ENCODE measurements around the gene FAM227B. TPM values are rescaled to one million over a fixed set of nuclear protein-coding genes. Genes with fewer than 3 reads are reported as not detected.
"Not testable (repeated sequence)": the region's sequence is repeated elsewhere in the genome, so short reads cannot be mapped to it uniquely, and the experiment has no call there.

The FAM227B gene
- total RNA-seq, 2 donors from 2014 or later, result 7.5 to 14.4 TPM

DNA sequence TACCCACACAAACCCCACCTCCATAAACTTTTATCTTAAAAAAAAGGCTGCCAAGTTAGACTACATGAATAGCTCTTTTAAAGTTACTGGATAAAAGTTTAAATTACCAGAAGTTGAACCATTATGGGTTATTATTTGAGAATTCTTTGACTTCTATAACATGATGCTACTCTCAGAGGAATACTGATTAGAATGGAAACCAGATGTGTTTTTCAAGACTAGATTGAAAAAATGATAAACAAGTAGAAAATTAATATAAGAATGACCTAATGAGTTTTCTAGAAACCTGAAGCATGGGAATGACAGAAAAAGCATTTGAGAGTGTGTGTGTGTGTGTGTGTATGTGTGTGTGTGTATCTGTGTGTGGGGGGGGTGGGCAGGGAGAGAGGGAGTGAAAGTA, 210.0 kb downstream of the FAM227B start:
- H3K4me1 ChIP-seq, result no peaks in the 10 kb centered on the region
- H3K36me3 ChIP-seq, result no peaks in the 10 kb centered on the region
- no peak overlapping the region for H3K4me3 ChIP-seq
- no peaks in the 10 kb centered on the region for H3K9me3 ChIP-seq
- H3K27ac ChIP-seq, result no peak overlapping the region
- no peaks in the 10 kb centered on the region for H3K27me3 ChIP-seq
- no peak for DNase-seq (ENCODE audit: low spot score)
- TF ChIP-seq, protein P1, sequence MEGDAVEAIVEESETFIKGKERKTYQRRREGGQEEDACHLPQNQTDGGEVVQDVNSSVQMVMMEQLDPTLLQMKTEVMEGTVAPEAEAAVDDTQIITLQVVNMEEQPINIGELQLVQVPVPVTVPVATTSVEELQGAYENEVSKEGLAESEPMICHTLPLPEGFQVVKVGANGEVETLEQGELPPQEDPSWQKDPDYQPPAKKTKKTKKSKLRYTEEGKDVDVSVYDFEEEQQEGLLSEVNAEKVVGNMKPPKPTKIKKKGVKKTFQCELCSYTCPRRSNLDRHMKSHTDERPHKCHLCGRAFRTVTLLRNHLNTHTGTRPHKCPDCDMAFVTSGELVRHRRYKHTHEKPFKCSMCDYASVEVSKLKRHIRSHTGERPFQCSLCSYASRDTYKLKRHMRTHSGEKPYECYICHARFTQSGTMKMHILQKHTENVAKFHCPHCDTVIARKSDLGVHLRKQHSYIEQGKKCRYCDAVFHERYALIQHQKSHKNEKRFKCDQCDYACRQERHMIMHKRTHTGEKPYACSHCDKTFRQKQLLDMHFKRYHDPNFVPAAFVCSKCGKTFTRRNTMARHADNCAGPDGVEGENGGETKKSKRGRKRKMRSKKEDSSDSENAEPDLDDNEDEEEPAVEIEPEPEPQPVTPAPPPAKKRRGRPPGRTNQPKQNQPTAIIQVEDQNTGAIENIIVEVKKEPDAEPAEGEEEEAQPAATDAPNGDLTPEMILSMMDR (IDR thresholded peaks at IDR 0.05), result no peak

DNA sequence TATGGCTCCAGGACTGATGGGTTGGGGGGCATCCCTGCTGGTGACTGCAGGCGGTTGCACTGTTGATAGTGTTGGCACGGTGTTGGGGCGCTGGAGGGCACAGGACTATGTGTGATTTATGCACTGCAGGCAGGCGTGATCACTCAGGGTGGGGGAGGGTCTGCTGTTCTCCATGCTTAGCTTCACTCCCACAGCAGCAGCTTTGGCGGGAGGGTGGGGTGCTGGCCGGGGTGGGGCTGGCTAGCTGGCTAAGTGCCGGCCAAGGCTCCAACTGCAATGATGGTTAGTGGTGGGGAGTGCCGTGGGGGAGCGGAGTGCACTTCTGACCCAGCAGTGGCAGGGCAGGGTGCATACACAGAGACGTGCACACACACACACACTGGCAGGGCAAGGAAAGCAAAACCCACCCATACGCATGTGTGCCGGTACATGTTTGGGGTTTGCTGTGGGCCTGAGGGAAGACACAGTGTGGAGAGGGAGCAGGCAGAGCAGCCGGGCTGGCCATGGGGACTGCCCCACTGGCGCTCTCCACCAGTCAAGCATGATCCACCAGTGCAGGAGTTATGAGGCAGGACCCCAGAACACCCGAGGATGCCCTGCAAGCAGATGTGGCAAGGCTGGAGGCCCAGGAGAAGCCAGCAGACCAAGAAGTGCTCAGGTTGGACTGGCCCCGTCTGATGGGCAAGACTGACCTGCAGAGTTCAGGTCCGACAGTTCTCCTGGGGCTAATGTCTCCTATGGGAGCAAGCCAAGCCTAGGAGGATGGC, 214.1 kb downstream of the FAM227B start:
- DNase-seq (ENCODE audit: low spot score), result no peak
- TF ChIP-seq, protein P1 (IDR thresholded peaks at IDR 0.05), result no peak
- Histone ChIP-seq H3K4me1 (no peaks in the 10 kb centered on the region), H3K36me3 (no peaks in the 10 kb centered on the region), H3K4me3 (no peak overlapping the region), H3K27ac (no peak overlapping the region), H3K9me3 (no peaks in the 10 kb centered on the region), H3K27me3 (no peaks in the 10 kb centered on the region)

DNA sequence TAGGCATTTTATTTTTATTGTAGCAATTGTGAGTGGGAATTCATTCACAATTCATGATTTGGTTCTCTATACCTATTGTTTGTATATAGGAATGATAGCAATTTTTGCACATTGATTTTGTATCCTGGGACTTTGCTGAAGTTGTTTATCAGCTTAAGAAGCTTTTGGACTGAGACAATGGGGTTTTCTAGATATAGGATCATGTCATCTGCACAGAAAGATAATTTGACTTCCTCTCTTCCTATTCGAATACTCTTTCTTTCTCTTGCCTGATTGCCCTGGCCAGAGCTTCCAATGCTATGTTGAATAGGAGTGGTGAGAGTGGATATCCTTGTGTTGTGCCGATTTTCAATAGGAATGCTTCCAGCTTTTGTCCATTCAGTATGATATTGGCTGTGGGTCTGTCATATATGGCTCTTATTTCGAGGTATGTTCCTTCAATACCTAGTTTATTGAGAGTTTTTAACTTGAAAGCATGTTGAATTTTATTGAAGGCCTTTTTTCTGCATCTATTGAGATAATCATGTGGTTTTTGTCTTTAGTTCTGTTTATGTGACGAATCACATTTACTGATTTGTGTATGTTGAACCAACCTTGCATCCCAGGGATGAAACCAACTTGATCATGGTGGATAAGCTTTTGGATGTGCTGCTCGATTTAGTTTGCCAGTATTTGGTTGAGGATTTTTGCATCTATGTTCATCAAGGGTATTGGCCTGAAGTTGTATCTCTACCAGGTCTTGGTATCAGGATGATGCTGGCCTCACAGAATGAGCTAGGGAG, 217.9 kb downstream of the FAM227B start:
- not testable (repeated sequence) for H3K4me1 ChIP-seq; DNase-seq (ENCODE audit: low spot score); H3K4me3 ChIP-seq; H3K9me3 ChIP-seq; H3K36me3 ChIP-seq; H3K27ac ChIP-seq; H3K27me3 ChIP-seq

DNA sequence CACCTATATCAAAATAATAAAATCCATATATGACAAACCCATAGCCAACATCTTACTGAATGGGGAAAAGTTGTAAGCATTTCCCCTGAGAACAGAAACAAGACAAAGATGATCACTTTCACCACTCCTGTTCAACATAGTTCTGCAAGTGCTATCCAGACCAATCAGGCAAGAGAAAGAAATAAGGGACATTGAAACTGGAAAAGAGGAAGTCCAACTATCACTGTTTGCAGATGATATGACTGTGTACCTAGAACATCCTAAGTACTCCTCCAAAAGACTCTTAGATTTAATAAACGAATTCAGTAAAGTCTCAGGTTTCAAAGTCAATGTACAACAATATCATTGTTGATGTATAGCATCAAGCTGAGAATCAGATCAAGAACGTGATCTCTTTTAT, 233.1 kb downstream of the FAM227B start:
- no peak overlapping the region for H3K27ac ChIP-seq
- no peaks in the 10 kb centered on the region for H3K9me3 ChIP-seq
- DNase-seq (ENCODE audit: low spot score), result no peak
- no peak overlapping the region for H3K4me3 ChIP-seq
- H3K27me3 ChIP-seq, result no peaks in the 10 kb centered on the region
- H3K4me1 ChIP-seq, result no peaks in the 10 kb centered on the region
- TF ChIP-seq, protein P1 (IDR thresholded peaks at IDR 0.05), result no peak
- no peaks in the 10 kb centered on the region for H3K36me3 ChIP-seq

DNA sequence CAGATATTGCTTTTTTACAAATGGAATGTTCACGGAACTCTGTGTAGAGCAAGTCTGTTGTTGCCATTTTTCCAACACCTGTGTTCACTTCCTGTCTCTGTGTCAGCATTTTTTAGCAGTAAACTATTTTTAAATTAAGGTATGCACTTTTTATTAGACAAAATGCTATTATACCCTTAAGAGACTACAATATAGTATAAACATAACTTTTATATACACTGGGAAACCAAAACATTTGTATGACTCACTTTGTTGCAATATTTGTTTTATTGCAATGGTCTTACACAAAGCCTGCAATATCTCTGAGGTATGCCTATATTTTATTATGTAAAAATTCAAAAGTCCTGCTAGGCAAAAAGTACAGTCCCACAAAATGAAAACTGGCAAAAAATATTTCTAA, 237.4 kb downstream of the FAM227B start:
- DNase-seq (ENCODE audit: low spot score), result no peak
- Histone ChIP-seq H3K4me3 (no peak overlapping the region), H3K9me3 (no peaks in the 10 kb centered on the region), H3K4me1 (no peaks in the 10 kb centered on the region), H3K36me3 (no peaks in the 10 kb centered on the region), H3K27me3 (no peaks in the 10 kb centered on the region), H3K27ac (no peak overlapping the region)
- TF ChIP-seq, protein P1 (IDR thresholded peaks at IDR 0.05), result no peak

DNA sequence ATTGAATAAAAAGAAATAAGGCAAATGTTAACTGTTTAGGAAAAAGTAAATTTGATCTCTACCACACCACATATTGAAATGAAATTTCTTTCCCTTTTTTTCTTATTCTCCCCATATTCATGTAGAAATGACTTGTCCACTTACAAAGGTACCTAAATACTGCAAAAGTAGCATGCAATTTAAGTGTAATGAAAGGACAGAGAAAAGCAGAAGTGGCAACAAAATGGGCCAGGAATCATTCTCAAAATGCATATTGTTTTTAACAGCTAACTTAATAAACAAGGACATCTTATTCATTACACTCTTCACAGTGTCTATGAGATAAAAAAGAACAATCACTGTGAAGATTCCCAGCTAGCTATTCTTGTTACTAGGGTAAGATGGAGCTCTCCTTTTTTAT, 238.2 kb downstream of the FAM227B start:
- Histone ChIP-seq H3K36me3 (no peaks in the 10 kb centered on the region), H3K27ac (no peak overlapping the region), H3K9me3 (no peaks in the 10 kb centered on the region), H3K27me3 (no peaks in the 10 kb centered on the region), H3K4me1 (no peaks in the 10 kb centered on the region), H3K4me3 (no peak overlapping the region)
- TF ChIP-seq, protein P1 (IDR thresholded peaks at IDR 0.05), result no peak
- DNase-seq (ENCODE audit: low spot score), result no peak

Data from right atrium auricular region (tissue), 2 donors.